ENCODE measurements around the gene ANGEL1.

ANGEL1 gene

GRCh38 chr14:76820700-76821099, 8.0 kb upstream of the ANGEL1 start:
- DNase-seq: no peak

GRCh38 chr14:76814726-76815645, 2.3 kb upstream of the ANGEL1 start:
- no peak for DNase-seq

- no peak for DNase-seq
These were observed 625 bp downstream of the ANGEL1 start for GRCh38 chr14:76812093-76812421.

GRCh38 chr14:76811561-76811960, 1.1 kb downstream of the ANGEL1 start:
- no peak for DNase-seq

GRCh38 chr14:76810953-76811400, 1.7 kb downstream of the ANGEL1 start:
- DNase-seq: no peak

GRCh38 chr14:76810525-76810924, 2.2 kb downstream of the ANGEL1 start:
- no peak for DNase-seq

- no peak for DNase-seq
These were observed 3.7 kb downstream of the ANGEL1 start for GRCh38 chr14:76808990-76809389.

- DNase-seq: no peak
These were observed 4.7 kb downstream of the ANGEL1 start for GRCh38 chr14:76808011-76808410.

GRCh38 chr14:76806446-76806845, 6.2 kb downstream of the ANGEL1 start:
- DNase-seq: no peak

GRCh38 chr14:76793956-76794355, 18.7 kb downstream of the ANGEL1 start:
- no peak for DNase-seq

GRCh38 chr14:76793324-76793723, 19.4 kb downstream of the ANGEL1 start:
- DNase-seq: no peak

GRCh38 chr14:76792422-76792821, 20.3 kb downstream of the ANGEL1 start:
- no peak for DNase-seq

GRCh38 chr14:76786601-76787000, 26.1 kb downstream of the ANGEL1 start:
- no peak for DNase-seq

- peak; percentile 22 for DNase-seq
These were observed 27.8 kb downstream of the ANGEL1 start for GRCh38 chr14:76784881-76785280.

GRCh38 chr14:76784266-76784874, 28.3 kb downstream of the ANGEL1 start:
- DNase-seq: no peak

GRCh38 chr14:76782885-76783566, 29.7 kb downstream of the ANGEL1 start:
- no peak for DNase-seq

- DNase-seq: no peak
These were observed 30.4 kb downstream of the ANGEL1 start for GRCh38 chr14:76782115-76782884.

GRCh38 chr14:76781648-76782051, 31.0 kb downstream of the ANGEL1 start:
- no peak for DNase-seq

GRCh38 chr14:76780875-76781647, 31.6 kb downstream of the ANGEL1 start:
- DNase-seq: no peak

- no peak for DNase-seq
These were observed 32.3 kb downstream of the ANGEL1 start for GRCh38 chr14:76780360-76780759.

GRCh38 chr14:76780058-76780345, 32.7 kb downstream of the ANGEL1 start:
- no peak for DNase-seq
